NCI-H146 treated with DMSO at 0.1 percent for 48 hours (cell line): ENCODE measurements around the gene CAAP1.
A peak's percentile ranks its signal among the peaks of the same experiment; 100 is the strongest.
"Not testable (repeated sequence)": the region's sequence is repeated elsewhere in the genome, so short reads cannot be mapped to it uniquely, and the experiment has no call there.

Source experiments
- DNase-seq: peaks from one replicate; lab custom pipeline; 2025; ENCODE audit not compliant: unreplicated experiment; lab: John Stamatoyannopoulos, UW

The CAAP1 gene

GRCh38 chr9:26892251-26893029 is at the start of gene CAAP1:
CAAP1 (minus strand) TSS chr9:26892802; CDS start chr9:26892715, 87 bp downstream.
- peak; percentile 89 for DNase-seq

- no peak for DNase-seq
These were observed 48.2 kb upstream of the CAAP1 start for GRCh38 chr9:26940779-26941178.

- DNase-seq = no peak
These were observed 47.5 kb upstream of the CAAP1 start for GRCh38 chr9:26939955-26940711.

GRCh38 chr9:26937816-26938371 is 45.3 kb upstream of the CAAP1 start:
- DNase-seq = no peak

GRCh38 chr9:26935847-26936246 is 43.2 kb upstream of the CAAP1 start:
- DNase-seq = no peak

- no peak for DNase-seq
These were observed 36.4 kb upstream of the CAAP1 start for GRCh38 chr9:26928902-26929495.

GRCh38 chr9:26925609-26926008 is 33.0 kb upstream of the CAAP1 start:
- DNase-seq = no peak

- DNase-seq = no peak
These were observed 27.1 kb upstream of the CAAP1 start for GRCh38 chr9:26919698-26920097.

- no peak for DNase-seq
These were observed 20.6 kb upstream of the CAAP1 start for GRCh38 chr9:26913138-26913668.

GRCh38 chr9:26904671-26905070 is 12.1 kb upstream of the CAAP1 start:
- DNase-seq = no peak

GRCh38 chr9:26904070-26904469 is 11.5 kb upstream of the CAAP1 start:
- no peak for DNase-seq

- no peak for DNase-seq
These were observed 551 bp upstream of the CAAP1 start for GRCh38 chr9:26893030-26893676.

- DNase-seq = peak; percentile 37
These were observed 876 bp downstream of the CAAP1 start for GRCh38 chr9:26891726-26892125.

GRCh38 chr9:26888271-26888670 is 4.3 kb downstream of the CAAP1 start:
- DNase-seq = no peak

GRCh38 chr9:26882154-26882553 is 10.4 kb downstream of the CAAP1 start:
- no peak for DNase-seq

- no peak for DNase-seq
These were observed 12.3 kb downstream of the CAAP1 start for GRCh38 chr9:26880262-26880661.

- not testable (repeated sequence) for DNase-seq
These were observed 17.4 kb downstream of the CAAP1 start for GRCh38 chr9:26875155-26875554.

GRCh38 chr9:26870292-26870691 is 22.3 kb downstream of the CAAP1 start:
- DNase-seq = no peak

GRCh38 chr9:26863074-26863473 is 29.5 kb downstream of the CAAP1 start:
- no peak for DNase-seq

GRCh38 chr9:26856413-26857032 is 36.1 kb downstream of the CAAP1 start:
- peak; percentile 82 for DNase-seq
